ENCODE results near the gene SCN9A.
"Not testable (repeated sequence)": the region's sequence is repeated elsewhere in the genome, so short reads cannot be mapped to it uniquely, and the experiment has no call there.

The SCN9A gene

DNA sequence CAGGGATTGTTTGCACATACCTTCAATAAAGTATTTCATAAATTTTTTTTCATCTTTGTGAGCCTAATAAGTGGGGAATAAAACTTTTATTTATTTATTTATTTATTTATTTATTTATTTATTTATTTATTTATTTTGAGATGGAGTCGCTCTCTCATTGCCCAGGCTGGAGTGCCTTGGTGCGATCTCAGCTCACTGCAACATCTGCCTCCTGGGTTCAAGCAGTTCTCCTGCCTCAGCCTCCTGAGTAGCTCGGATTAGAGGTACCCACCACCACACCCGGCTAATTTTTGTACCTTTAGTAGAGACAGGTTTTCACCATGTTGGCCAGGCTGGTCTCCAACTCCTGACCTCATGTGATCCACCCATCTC, 17.8 kb downstream of the SCN9A start:
- H2AFZ ChIP-seq (ENCODE audit: low read length); H3K79me1 ChIP-seq (ENCODE audit: low read depth, low read length); H3K4ac ChIP-seq (ENCODE audit: low read length); H3K14ac ChIP-seq (ENCODE audit: low read length); DNase-seq (ENCODE audit: low spot score); H3K27ac ChIP-seq (replicated peaks; ENCODE audit: low read length); H3K23ac ChIP-seq (ENCODE audit: low read depth, low read length, poor library complexity); H3K9me3 ChIP-seq (replicated peaks in 1 of 2; ENCODE audit: control insufficient read depth in 2 of 2, insufficient read depth in 1 of 2, low read depth in 1 of 2, low read length in 2 of 2); H2BK5ac ChIP-seq (ENCODE audit: low read length); H2BK15ac ChIP-seq (ENCODE audit: low read length); H3K27me3 ChIP-seq (ENCODE audit: control insufficient read depth in 3 of 3, insufficient read depth in 3 of 3, low read depth in 1 of 3, low read length in 3 of 3); H4K91ac ChIP-seq (ENCODE audit: low read depth, low read length, poor library complexity); H2BK12ac ChIP-seq (ENCODE audit: low read length); H3K36me3 ChIP-seq (replicated peaks in 1 of 2; ENCODE audit: control insufficient read depth in 2 of 2, insufficient read depth in 2 of 2, low read length in 2 of 2); H3K4me2 ChIP-seq (ENCODE audit: insufficient read depth, low read length, poor library complexity, severe bottlenecking); H2AK5ac ChIP-seq (ENCODE audit: low read depth, low read length); H3K4me3 ChIP-seq (ENCODE audit: low read length in 2 of 2); H2BK120ac ChIP-seq (ENCODE audit: low read depth, low read length); H3K9ac ChIP-seq (ENCODE audit: low read depth, low read length, poor library complexity); H3K4me1 ChIP-seq (ENCODE audit: control insufficient read depth in 2 of 2, insufficient read depth in 1 of 2, low read depth in 1 of 2, low read length in 2 of 2); H4K8ac ChIP-seq (ENCODE audit: low read depth, low read length); H3K18ac ChIP-seq (ENCODE audit: low read length): not testable (repeated sequence)
- WGBS, 2 donors (ENCODE audit: extremely low coverage in 2 of 2, insufficient read length in 2 of 2, insufficient replicate concordance in 1 of 2) = no CpG with 5 or more reads among the region's 4 CpGs

DNA sequence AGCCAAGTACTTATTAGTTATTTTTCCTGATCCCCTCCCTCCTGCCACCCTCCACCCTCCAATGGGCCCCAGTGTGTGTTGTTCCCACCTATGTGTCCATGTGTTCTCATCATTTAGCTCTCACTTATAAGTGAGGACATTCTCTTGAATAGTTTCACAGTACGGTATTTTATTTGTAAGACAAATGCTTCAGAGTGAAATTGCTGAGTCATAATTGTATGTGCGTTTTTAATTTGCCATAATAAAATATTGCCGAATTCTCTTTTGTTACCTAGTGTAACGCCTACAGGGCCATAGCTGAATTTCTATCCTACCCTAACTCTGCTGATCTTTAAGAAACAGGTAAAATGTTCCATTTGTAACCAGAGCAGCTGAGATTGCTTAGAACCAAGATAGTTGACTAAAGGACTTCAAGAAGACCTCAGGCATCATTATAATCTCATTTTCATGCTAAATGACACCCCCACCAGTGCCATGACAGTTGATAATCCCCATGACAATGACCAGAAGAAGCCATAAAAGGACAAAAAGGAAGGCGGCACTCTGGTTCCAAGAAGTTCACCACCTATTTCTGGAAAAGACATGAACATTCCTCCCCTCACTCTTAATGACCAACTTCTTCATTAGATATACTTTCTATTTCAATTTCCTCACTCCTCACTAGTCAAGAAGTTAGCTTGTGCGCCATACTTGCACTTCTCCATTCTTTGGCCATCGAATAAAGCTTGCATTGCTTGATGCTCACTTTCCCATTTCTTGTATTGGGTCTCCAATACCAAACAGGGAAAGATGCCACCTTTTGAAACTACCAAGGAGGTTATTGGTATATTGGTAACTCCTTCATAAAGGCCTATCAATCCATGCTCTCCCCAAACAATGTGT, 18.4 kb downstream of the SCN9A start:
- no peak overlapping the region for H4K8ac ChIP-seq (ENCODE audit: low read depth, low read length)
- no CpG with 5 or more reads among the region's 7 CpGs for WGBS, 2 donors (ENCODE audit: extremely low coverage in 2 of 2, insufficient read length in 2 of 2, insufficient replicate concordance in 1 of 2)
- no peak for DNase-seq (ENCODE audit: low spot score)
- no peaks in the 10 kb centered on the region for H3K4me1 ChIP-seq (ENCODE audit: control insufficient read depth in 2 of 2, insufficient read depth in 1 of 2, low read depth in 1 of 2, low read length in 2 of 2)
- no peak overlapping the region for H3K4me3 ChIP-seq (ENCODE audit: low read length in 2 of 2)
- H3K79me1 ChIP-seq (ENCODE audit: low read depth, low read length) = no peaks in the 10 kb centered on the region
- H3K9ac ChIP-seq (ENCODE audit: low read depth, low read length, poor library complexity) = no peak overlapping the region
- no peak overlapping the region for H2AK5ac ChIP-seq (ENCODE audit: low read depth, low read length)
- no peak overlapping the region for H4K91ac ChIP-seq (ENCODE audit: low read depth, low read length, poor library complexity)
- H2BK5ac ChIP-seq (ENCODE audit: low read length) = no peak overlapping the region
- no peak overlapping the region for H3K14ac ChIP-seq (ENCODE audit: low read length)
- no peak overlapping the region for H2BK15ac ChIP-seq (ENCODE audit: low read length)
- no peak overlapping the region for H3K27ac ChIP-seq (replicated peaks; ENCODE audit: low read length)
- no peaks in the 10 kb centered on the region for H3K27me3 ChIP-seq (ENCODE audit: control insufficient read depth in 3 of 3, insufficient read depth in 3 of 3, low read depth in 1 of 3, low read length in 3 of 3)
- no peak overlapping the region for H2AFZ ChIP-seq (ENCODE audit: low read length)
- no peak overlapping the region for H3K18ac ChIP-seq (ENCODE audit: low read length)
- H3K23ac ChIP-seq (ENCODE audit: low read depth, low read length, poor library complexity) = no peak overlapping the region
- no peak overlapping the region for H3K4me2 ChIP-seq (ENCODE audit: insufficient read depth, low read length, poor library complexity, severe bottlenecking)
- H2BK120ac ChIP-seq (ENCODE audit: low read depth, low read length) = no peak overlapping the region
- H2BK12ac ChIP-seq (ENCODE audit: low read length) = no peak overlapping the region
- H3K36me3 ChIP-seq (replicated peaks in 1 of 2; ENCODE audit: control insufficient read depth in 2 of 2, insufficient read depth in 2 of 2, low read length in 2 of 2) = no peaks in the 10 kb centered on the region
- no peak overlapping the region for H3K4ac ChIP-seq (ENCODE audit: low read length)
- H3K9me3 ChIP-seq (replicated peaks in 1 of 2; ENCODE audit: control insufficient read depth in 2 of 2, insufficient read depth in 1 of 2, low read depth in 1 of 2, low read length in 2 of 2) = no peaks in the 10 kb centered on the region

DNA sequence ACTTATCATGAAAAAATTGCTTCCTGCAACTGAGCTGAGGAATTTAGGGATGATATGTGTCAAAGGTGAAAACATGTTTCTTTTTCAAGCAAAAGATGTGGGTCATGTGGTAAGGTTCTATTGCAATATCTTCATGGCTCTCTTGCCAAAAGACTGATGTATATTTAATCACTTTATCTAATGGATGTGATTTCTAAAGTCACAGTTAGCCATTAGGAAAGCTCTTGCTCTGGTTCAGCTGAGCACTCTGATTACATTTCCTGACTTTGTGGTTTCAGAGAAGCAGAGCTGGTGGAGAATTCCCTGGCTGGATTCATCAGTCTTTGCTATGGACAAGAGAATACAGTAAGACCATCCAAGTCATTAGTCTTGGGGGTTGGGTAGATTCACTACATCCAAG, 24.4 kb downstream of the SCN9A start:
- no peaks in the 10 kb centered on the region for H3K27me3 ChIP-seq (ENCODE audit: control insufficient read depth in 3 of 3, insufficient read depth in 3 of 3, low read depth in 1 of 3, low read length in 3 of 3)
- no peak overlapping the region for H2BK15ac ChIP-seq (ENCODE audit: low read length)
- H2BK120ac ChIP-seq (ENCODE audit: low read depth, low read length) = no peak overlapping the region
- H3K14ac ChIP-seq (ENCODE audit: low read length) = no peak overlapping the region
- H2AK5ac ChIP-seq (ENCODE audit: low read depth, low read length) = no peak overlapping the region
- H3K27ac ChIP-seq (replicated peaks; ENCODE audit: low read length) = no peak overlapping the region
- no peak overlapping the region for H3K23ac ChIP-seq (ENCODE audit: low read depth, low read length, poor library complexity)
- no peak overlapping the region for H3K4ac ChIP-seq (ENCODE audit: low read length)
- no peak overlapping the region for H4K8ac ChIP-seq (ENCODE audit: low read depth, low read length)
- H4K91ac ChIP-seq (ENCODE audit: low read depth, low read length, poor library complexity) = no peak overlapping the region
- H2BK5ac ChIP-seq (ENCODE audit: low read length) = no peak overlapping the region
- H2BK12ac ChIP-seq (ENCODE audit: low read length) = no peak overlapping the region
- no peak overlapping the region for H3K9ac ChIP-seq (ENCODE audit: low read depth, low read length, poor library complexity)
- no peaks in the 10 kb centered on the region for H3K79me1 ChIP-seq (ENCODE audit: low read depth, low read length)
- H3K4me3 ChIP-seq (ENCODE audit: low read length in 2 of 2) = no peak overlapping the region
- H3K9me3 ChIP-seq (replicated peaks in 1 of 2; ENCODE audit: control insufficient read depth in 2 of 2, insufficient read depth in 1 of 2, low read depth in 1 of 2, low read length in 2 of 2) = no peaks in the 10 kb centered on the region
- H3K4me2 ChIP-seq (ENCODE audit: insufficient read depth, low read length, poor library complexity, severe bottlenecking) = no peak overlapping the region
- no peaks in the 10 kb centered on the region for H3K36me3 ChIP-seq (replicated peaks in 1 of 2; ENCODE audit: control insufficient read depth in 2 of 2, insufficient read depth in 2 of 2, low read length in 2 of 2)
- H3K4me1 ChIP-seq (ENCODE audit: control insufficient read depth in 2 of 2, insufficient read depth in 1 of 2, low read depth in 1 of 2, low read length in 2 of 2) = no peaks in the 10 kb centered on the region
- no peak overlapping the region for H2AFZ ChIP-seq (ENCODE audit: low read length)
- no peak overlapping the region for H3K18ac ChIP-seq (ENCODE audit: low read length)
- no peak for DNase-seq (ENCODE audit: low spot score)

DNA sequence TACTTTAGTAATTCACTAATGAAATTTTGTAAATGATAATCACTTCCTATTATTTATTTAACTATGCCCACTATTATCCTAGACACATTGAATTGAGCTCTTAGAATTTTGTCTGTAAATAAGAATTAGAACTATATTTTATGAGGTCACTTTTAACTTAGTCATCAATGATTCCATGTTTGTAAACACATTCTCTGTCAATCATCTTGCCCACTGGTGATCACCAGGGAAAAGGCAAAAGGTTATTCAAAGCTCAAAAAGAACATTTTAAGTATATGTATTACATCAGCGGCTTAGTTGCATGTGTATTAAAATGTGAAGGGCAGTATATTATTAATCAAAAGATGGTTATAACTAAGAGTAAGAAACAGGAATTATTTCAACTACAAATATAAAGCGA, 25.2 kb downstream of the SCN9A start:
- Histone ChIP-seq H3K27me3 (ENCODE audit: control insufficient read depth in 3 of 3, insufficient read depth in 3 of 3, low read depth in 1 of 3, low read length in 3 of 3) (no peaks in the 10 kb centered on the region), H2AK5ac (ENCODE audit: low read depth, low read length) (no peak overlapping the region), H3K79me1 (ENCODE audit: low read depth, low read length) (no peaks in the 10 kb centered on the region), H4K91ac (ENCODE audit: low read depth, low read length, poor library complexity) (no peak overlapping the region), H4K8ac (ENCODE audit: low read depth, low read length) (no peak overlapping the region), H3K18ac (ENCODE audit: low read length) (no peak overlapping the region), H3K9me3 (replicated peaks in 1 of 2; ENCODE audit: control insufficient read depth in 2 of 2, insufficient read depth in 1 of 2, low read depth in 1 of 2, low read length in 2 of 2) (no peaks in the 10 kb centered on the region), H3K14ac (ENCODE audit: low read length) (no peak overlapping the region), H2BK5ac (ENCODE audit: low read length) (no peak overlapping the region), H2BK15ac (ENCODE audit: low read length) (no peak overlapping the region), H3K4me3 (ENCODE audit: low read length in 2 of 2) (no peak overlapping the region), H3K36me3 (replicated peaks in 1 of 2; ENCODE audit: control insufficient read depth in 2 of 2, insufficient read depth in 2 of 2, low read length in 2 of 2) (no peaks in the 10 kb centered on the region), H3K4ac (ENCODE audit: low read length) (no peak overlapping the region), H3K4me2 (ENCODE audit: insufficient read depth, low read length, poor library complexity, severe bottlenecking) (no peak overlapping the region), H2BK12ac (ENCODE audit: low read length) (no peak overlapping the region), H3K4me1 (ENCODE audit: control insufficient read depth in 2 of 2, insufficient read depth in 1 of 2, low read depth in 1 of 2, low read length in 2 of 2) (no peaks in the 10 kb centered on the region), H3K23ac (ENCODE audit: low read depth, low read length, poor library complexity) (no peak overlapping the region), H3K27ac (replicated peaks; ENCODE audit: low read length) (no peak overlapping the region), H3K9ac (ENCODE audit: low read depth, low read length, poor library complexity) (no peak overlapping the region), H2AFZ (ENCODE audit: low read length) (no peak overlapping the region), H2BK120ac (ENCODE audit: low read depth, low read length) (no peak overlapping the region)
- DNase-seq (ENCODE audit: low spot score) = no peak
- no CpG with 5 or more reads among the region's 2 CpGs for WGBS, 2 donors (ENCODE audit: extremely low coverage in 2 of 2, insufficient read length in 2 of 2, insufficient replicate concordance in 1 of 2)

Data from neuronal stem cell (in vitro differentiated cells).